K562 (cell line): ENCODE data around the gene VWA8. TPM values are rescaled to one million over a fixed set of nuclear protein-coding genes. Genes with fewer than 3 reads are reported as not detected.

Source experiments
- ATAC-seq: fragments of 200-7000 bp; cut with Tn5 transposase; 3 replicates; pipeline ENCODE4 v1.9.1; 2020; ENCODE audit warnings: moderate library complexity
- BruUV-seq: library from RNA; stranded (reverse); fragments of 400-500 nt; replicated peaks from 2 replicates; lab custom pipeline; 2021; lab: Mats Ljungman, UMichigan
- CTCF ChIA-PET: fragments of 300-600 bp; formaldehyde crosslinking; extraction: SDS; loops from one replicate; lab custom pipeline; 2021; ENCODE audit warnings: low intra/inter-chr PET ratio; lab: Yijun Ruan, JAX
- POLR2A ChIA-PET: fragments of 300-600, 350-650 bp; sonication (Branson Sonifier 250); formaldehyde crosslinking; extraction: SDS; loops from one replicate; lab custom pipeline; 2021; ENCODE audit warnings: antibody characterized with exemption, inconsistent platforms; lab: Yijun Ruan, JAX
- DNase-seq, 4 experiments: peaks; one replicate each; pipeline versions ENCODE4 v3.0.0 to v3.0.0-alpha.2; 2011 to 2018; ENCODE audit warnings: low spot score in 3 of 4, mixed read lengths in 3 of 4; ENCODE audit errors: extremely low read depth in 1 of 4
- FAIRE-seq: peaks from 2 replicates; lab custom pipeline; 2011; peaks lifted over from hg19 to GRCh38; lab: Jason Lieb, UNC
- H2AFZ ChIP-seq: 2 replicates; pipeline ENCODE4 v1.6.0; 2011; ENCODE audit warnings: low read depth, low read length, control low read depth, inconsistent platforms
- H3K27ac ChIP-seq: fragments of 200-600 bp; 3 replicates; pipeline ENCODE4 v1.8.0; 2011; ENCODE audit warnings: low read depth, mild to moderate bottlenecking, control low read depth, inconsistent platforms, low read length, moderate library complexity, mixed read lengths; ENCODE audit errors: extremely low read depth
- H3K27me3 ChIP-seq, 2 experiments: fragments of 300-600 bp in 1 of 2; 2 replicates in 1 of 2; 3 replicates in 1 of 2; pipeline versions ENCODE4 v1.6.0 to v1.8.0; 2011; ENCODE audit warnings: inconsistent platforms in 2 of 2, low read length in 2 of 2, mild to moderate bottlenecking in 1 of 2, mixed read lengths in 1 of 2, moderate library complexity in 1 of 2; ENCODE audit not compliant: control insufficient read depth in 2 of 2, insufficient read depth in 2 of 2
- H3K36me3 ChIP-seq: fragments of 300-600 bp; 3 replicates; pipeline ENCODE4 v1.8.0; 2011; ENCODE audit warnings: mild to moderate bottlenecking, low read length, inconsistent platforms; ENCODE audit not compliant: control insufficient read depth, insufficient read depth
- H3K4me1 ChIP-seq, 2 experiments: fragments of 200-600 bp in 1 of 2; replicated peaks in 1 of 2; 2 replicates in 1 of 2; 3 replicates in 1 of 2; pipeline versions ENCODE4 v1.5.1 to v1.8.0; 2011; ENCODE audit warnings: inconsistent platforms in 2 of 2, low read length in 2 of 2, mild to moderate bottlenecking in 1 of 2, mixed read lengths in 1 of 2, moderate library complexity in 1 of 2; ENCODE audit not compliant: control insufficient read depth in 2 of 2, insufficient read depth in 2 of 2
- H3K4me2 ChIP-seq: 2 replicates; pipeline ENCODE4 v1.6.1; 2011; ENCODE audit warnings: low read length, control low read depth, inconsistent platforms, mixed read lengths; ENCODE audit not compliant: insufficient read depth
- H3K4me3 ChIP-seq: fragments of 200-600 bp; sonication (generic), shearing (Covaris generic); 2 replicates; pipeline ENCODE4 v1.5.1; 2016; ENCODE audit warnings: control low read depth, inconsistent platforms
- H3K79me2 ChIP-seq: fragments of 200-600 bp; 3 replicates; pipeline ENCODE4 v1.8.0; 2011; ENCODE audit warnings: low read length, inconsistent platforms; ENCODE audit not compliant: control insufficient read depth, insufficient read depth
- H3K9ac ChIP-seq, 2 experiments: 2 replicates each; pipeline versions ENCODE4 v1.6.0 to v1.6.1; 2011; ENCODE audit warnings: low read depth in 2 of 2, low read length in 2 of 2, control low read depth in 1 of 2, inconsistent platforms in 1 of 2, mild to moderate bottlenecking in 1 of 2, mixed read lengths in 1 of 2; ENCODE audit not compliant: insufficient read depth in 1 of 2
- H3K9me1 ChIP-seq: one replicate; pipeline ENCODE4 v1.6.0; 2011; ENCODE audit warnings: inconsistent platforms, mild to moderate bottlenecking, low read length, moderate library complexity; ENCODE audit not compliant: control insufficient read depth, insufficient read depth
- H3K9me3 ChIP-seq: replicated peaks from 2 replicates; pipeline ENCODE4 v1.5.1; 2011; ENCODE audit warnings: low read depth, low read length, inconsistent platforms; ENCODE audit not compliant: control insufficient read depth, insufficient read depth
- H4K20me1 ChIP-seq: replicated peaks from 2 replicates; pipeline ENCODE4 v1.6.1; 2011; ENCODE audit warnings: low read length, inconsistent platforms, mixed read lengths; ENCODE audit not compliant: control insufficient read depth, insufficient read depth
- CC2D1A ChIP-seq: fragments of 450-650 bp; IDR thresholded peaks from 2 replicates; pipeline ENCODE4 v1.6.1; 2017; ENCODE audit warnings: mild to moderate bottlenecking
- CEBPB ChIP-seq: fragments of 450-650 bp; IDR thresholded peaks from 2 replicates; pipeline ENCODE4 v1.6.1; 2016; ENCODE audit warnings: missing genetic modification characterization, missing compliant biosample characterization
- GABPB2 ChIP-seq: fragments of 250-450 bp; sonication (Bioruptor Pico); conservative IDR thresholded peaks from 2 replicates; pipeline ENCODE4 v1.5.1; 2021; ENCODE audit warnings: mild to moderate bottlenecking
- MEF2A ChIP-seq: IDR thresholded peaks from 2 replicates; pipeline ENCODE4 v1.6.1; 2011; ENCODE audit warnings: low read depth, mild to moderate bottlenecking, low read length, moderate library complexity; ENCODE audit not compliant: control insufficient read depth
- SAFB2 ChIP-seq: fragments of 200-400 bp; formaldehyde crosslinking; IDR thresholded peaks from 2 replicates; pipeline ENCODE4 v1.6.1; 2018; ENCODE audit warnings: borderline replicate concordance, low read length, low read depth, moderate library complexity; ENCODE audit not compliant: severe bottlenecking
- SMAD2 ChIP-seq: fragments of 150-350 bp; IDR thresholded peaks from 2 replicates; pipeline ENCODE4 v1.6.1; 2014; ENCODE audit warnings: low read depth, mild to moderate bottlenecking, low read length
- SMARCA5 ChIP-seq: fragments of 450-650 bp; IDR thresholded peaks from 2 replicates; pipeline ENCODE4 v1.6.1; 2016
- SRSF1 ChIP-seq: fragments of 200-400 bp; formaldehyde crosslinking; IDR thresholded peaks from 2 replicates; pipeline ENCODE4 v1.6.1; 2017; ENCODE audit warnings: mild to moderate bottlenecking, low read depth, low read length, moderate library complexity
- TCF3 ChIP-seq: sonication (generic); formaldehyde crosslinking; IDR thresholded peaks from 2 replicates; pipeline ENCODE4 v1.4.0; 2020; ENCODE audit warnings: mild to moderate bottlenecking, missing genetic modification reagents
- ZNF212 ChIP-seq: fragments of 450-650 bp; formaldehyde crosslinking; IDR thresholded peaks from 2 replicates; pipeline ENCODE4 v1.4.0; 2020; ENCODE audit warnings: mild to moderate bottlenecking
- WGBS: fragments of 100-300 bp; shearing (Covaris generic); methylation state at CpG from one replicate; pipeline ENCODE4 v1.1.6; 2016; ENCODE audit warnings: low coverage, mixed read lengths; ENCODE audit not compliant: insufficient coverage; ENCODE audit errors: missing lambda C conversion rate; 5-methylcytosine and 5-hydroxymethylcytosine counted together
- in situ Hi-C: fragments of 300-500 bp; cut with MboI; formaldehyde crosslinking; loops from 4 replicates; pipeline ENCODE4 v1.15.0; 2018; ENCODE audit warnings: inconsistent platforms, mixed read lengths
- intact Hi-C: fragments of 100-400 bp; cut with micrococcal nuclease; formaldehyde crosslinking; loops from 2 replicates; pipeline ENCODE4 v1.14.2; 2022
- polyA plus RNA-seq, 8 experiments: library from polyadenylated mRNA; depleted of rRNA in 4 of 8; stranded (reverse) in 5 of 8; unstranded in 3 of 8; fragments of >200 nt; fragmentation: Nextera tagmentation in 2 of 8; fragmentation: Illumina TruSeq in 1 of 8; extraction: Ambion mirVana in 2 of 8; extraction: Trizol in 1 of 8; gene quantifications; 2 replicates each; pipeline versions ENCODE4 v1.2.1 to v1.2.3, GENCODE V29; 2011 to 2014; ENCODE audit warnings: inconsistent platforms in 1 of 8, missing spikeins in 1 of 8
- total RNA-seq, 7 experiments: library from RNA; depleted of rRNA in 6 of 7; stranded (reverse); fragments of >200 nt in 6 of 7; fragmentation: Illumina TruSeq in 2 of 7; extraction: Trizol in 2 of 7; gene quantifications; 2 replicates each; pipeline versions ENCODE4 v1.2.1 to v1.2.3, GENCODE V29; 2011 to 2021; ENCODE audit warnings: low replicate concordance in 1 of 7
- TF ChIP-seq, protein P1 (sequence below): fragments of 450-650 bp; IDR thresholded peaks from 2 replicates; pipeline ENCODE4 v1.6.1; 2017; ENCODE audit warnings: mild to moderate bottlenecking, moderate library complexity
- TF ChIP-seq, protein P2 (sequence below): IDR thresholded peaks from 3 replicates; pipeline ENCODE4 v1.6.1; 2011; ENCODE audit warnings: borderline replicate concordance, mild to moderate bottlenecking, moderate library complexity; ENCODE audit not compliant: insufficient read length; ENCODE audit errors: extremely low read depth
- TF ChIP-seq, protein P3 (sequence below): fragments of 450-650 bp; IDR thresholded peaks from 2 replicates; pipeline ENCODE4 v1.7.0; 2016; ENCODE audit warnings: borderline replicate concordance

Gene VWA8
- total and polyA plus RNA-seq, 9 of the 15 experiments (the other 6 are each of a cell fraction or from before 2014, with no cell fraction given): 2.1 to 18.5 (median 13.3) TPM

DNA sequence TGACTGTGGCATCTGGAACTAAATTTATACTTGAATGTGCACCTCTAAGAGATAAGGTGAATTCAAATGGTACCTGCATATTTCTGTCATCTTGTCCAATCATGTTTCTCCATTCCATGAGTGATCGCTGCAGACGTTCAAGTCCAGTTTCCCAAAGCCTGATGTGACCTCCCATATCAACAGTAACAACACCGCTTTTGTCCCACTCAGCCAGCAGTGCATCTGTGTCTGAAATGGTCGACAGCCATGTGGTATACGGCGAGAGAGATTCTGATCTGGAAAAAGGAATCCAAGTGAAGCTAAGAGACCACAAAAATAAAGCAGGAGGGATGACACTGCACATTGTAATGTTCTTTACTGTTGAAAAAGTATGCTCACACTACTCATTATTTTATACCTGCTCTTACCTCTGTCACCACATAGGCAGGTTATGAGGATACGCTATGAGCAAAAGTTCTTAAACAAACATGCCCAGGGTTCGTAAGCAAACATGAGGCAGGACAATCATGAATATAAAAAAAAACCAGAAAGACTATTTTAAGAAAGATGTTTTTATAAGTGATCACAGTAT lies 290.0 kb downstream of the VWA8 start (continued):
- TF ChIP-seq, protein P1, sequence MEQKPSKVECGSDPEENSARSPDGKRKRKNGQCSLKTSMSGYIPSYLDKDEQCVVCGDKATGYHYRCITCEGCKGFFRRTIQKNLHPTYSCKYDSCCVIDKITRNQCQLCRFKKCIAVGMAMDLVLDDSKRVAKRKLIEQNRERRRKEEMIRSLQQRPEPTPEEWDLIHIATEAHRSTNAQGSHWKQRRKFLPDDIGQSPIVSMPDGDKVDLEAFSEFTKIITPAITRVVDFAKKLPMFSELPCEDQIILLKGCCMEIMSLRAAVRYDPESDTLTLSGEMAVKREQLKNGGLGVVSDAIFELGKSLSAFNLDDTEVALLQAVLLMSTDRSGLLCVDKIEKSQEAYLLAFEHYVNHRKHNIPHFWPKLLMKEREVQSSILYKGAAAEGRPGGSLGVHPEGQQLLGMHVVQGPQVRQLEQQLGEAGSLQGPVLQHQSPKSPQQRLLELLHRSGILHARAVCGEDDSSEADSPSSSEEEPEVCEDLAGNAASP: no peak
- no peak for TF ChIP-seq SAFB2

DNA sequence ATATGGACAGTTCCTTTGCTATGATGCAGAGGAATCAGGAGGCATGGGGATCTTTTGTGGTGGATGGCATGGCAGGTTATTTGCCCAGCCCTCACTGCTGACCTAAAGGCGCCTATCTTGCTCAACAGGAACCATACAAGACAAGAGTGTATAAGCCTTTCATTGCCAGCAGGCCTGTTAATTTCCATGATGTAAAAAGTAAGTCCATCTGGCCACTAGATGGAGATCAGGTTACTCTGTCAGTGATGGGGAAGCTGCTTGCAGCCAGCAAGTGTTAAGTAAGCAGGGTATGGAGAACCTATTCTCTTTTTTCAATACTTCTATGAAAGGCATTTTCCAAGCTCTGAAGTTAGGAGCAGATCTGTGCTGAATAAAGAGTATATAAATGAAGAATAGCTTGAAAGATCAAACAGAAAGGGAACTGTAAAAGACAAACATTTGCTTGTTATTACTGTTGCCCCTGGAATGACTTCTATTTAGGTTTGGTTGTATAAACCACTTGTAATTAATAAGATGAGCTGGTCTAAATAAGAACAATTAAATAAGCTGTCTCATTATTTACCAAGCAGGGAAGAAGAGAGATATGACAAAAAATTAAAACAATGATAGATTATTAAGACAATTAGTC lies 292.7 kb downstream of the VWA8 start:
- DNase-seq (peak; percentile 28 to 75 (median 38)), ATAC-seq (peak; percentile 95), FAIRE-seq (peak; percentile 91)
- H3K36me3 ChIP-seq: no peaks in the 10 kb centered on the region; the same call in 2 of the 3 replicates
- in situ Hi-C loops: loop anchor here (10.0 kb wide), 1 partner anchor 447 kb away; no protein-coding TSS in a partner anchor
- H3K4me2 ChIP-seq: no peak overlapping the region
- no peaks in the 10 kb centered on the region for H4K20me1 ChIP-seq
- no peaks in the 10 kb centered on the region; a peak in 1 of 5 replicates for H3K4me1 ChIP-seq
- no peak overlapping the region for H3K9ac ChIP-seq
- ChIA-PET CTCF (interaction anchor here (0.6 to 1.4 kb wide), 4 partner anchors 315 to 443 kb away, joined by 3 to 5 read pairs (median 3); no protein-coding TSS in a partner anchor), POLR2A (interaction anchor here (0.5 to 1.2 kb wide), 2 partner anchors 10 to 297 kb away, joined by 3 to 5 read pairs; no protein-coding TSS in a partner anchor)
- no peaks in the 10 kb centered on the region for H3K79me2 ChIP-seq
- WGBS: 17% methylated on average over 1 of the region's 1 CpG
- no peaks in the 10 kb centered on the region for H3K9me1 ChIP-seq
- no peak overlapping the region for H3K27ac ChIP-seq
- H3K9me3 ChIP-seq: no peaks in the 10 kb centered on the region
- no peak overlapping the region for H2AFZ ChIP-seq
- no peaks in the 10 kb centered on the region for H3K27me3 ChIP-seq
- no TSS peak for BruUV-seq
- H3K4me3 ChIP-seq: no peak overlapping the region
- intact Hi-C loops: loop anchor here (1.0 to 10.0 kb wide), 4 partner anchors 84 to 549 kb away; no protein-coding TSS in a partner anchor
- TF ChIP-seq TCF3 (CRISPR knock-in tag): no peak
- TF ChIP-seq MEF2A: no peak
- 0 out of 2 replicates have a peak, but pooled peaks have one; percentile 14 for TF ChIP-seq CEBPB
- TF ChIP-seq, protein P2, sequence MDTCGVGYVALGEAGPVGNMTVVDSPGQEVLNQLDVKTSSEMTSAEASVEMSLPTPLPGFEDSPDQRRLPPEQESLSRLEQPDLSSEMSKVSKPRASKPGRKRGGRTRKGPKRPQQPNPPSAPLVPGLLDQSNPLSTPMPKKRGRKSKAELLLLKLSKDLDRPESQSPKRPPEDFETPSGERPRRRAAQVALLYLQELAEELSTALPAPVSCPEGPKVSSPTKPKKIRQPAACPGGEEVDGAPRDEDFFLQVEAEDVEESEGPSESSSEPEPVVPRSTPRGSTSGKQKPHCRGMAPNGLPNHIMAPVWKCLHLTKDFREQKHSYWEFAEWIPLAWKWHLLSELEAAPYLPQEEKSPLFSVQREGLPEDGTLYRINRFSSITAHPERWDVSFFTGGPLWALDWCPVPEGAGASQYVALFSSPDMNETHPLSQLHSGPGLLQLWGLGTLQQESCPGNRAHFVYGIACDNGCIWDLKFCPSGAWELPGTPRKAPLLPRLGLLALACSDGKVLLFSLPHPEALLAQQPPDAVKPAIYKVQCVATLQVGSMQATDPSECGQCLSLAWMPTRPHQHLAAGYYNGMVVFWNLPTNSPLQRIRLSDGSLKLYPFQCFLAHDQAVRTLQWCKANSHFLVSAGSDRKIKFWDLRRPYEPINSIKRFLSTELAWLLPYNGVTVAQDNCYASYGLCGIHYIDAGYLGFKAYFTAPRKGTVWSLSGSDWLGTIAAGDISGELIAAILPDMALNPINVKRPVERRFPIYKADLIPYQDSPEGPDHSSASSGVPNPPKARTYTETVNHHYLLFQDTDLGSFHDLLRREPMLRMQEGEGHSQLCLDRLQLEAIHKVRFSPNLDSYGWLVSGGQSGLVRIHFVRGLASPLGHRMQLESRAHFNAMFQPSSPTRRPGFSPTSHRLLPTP: no peak
- TF ChIP-seq, protein P3, sequence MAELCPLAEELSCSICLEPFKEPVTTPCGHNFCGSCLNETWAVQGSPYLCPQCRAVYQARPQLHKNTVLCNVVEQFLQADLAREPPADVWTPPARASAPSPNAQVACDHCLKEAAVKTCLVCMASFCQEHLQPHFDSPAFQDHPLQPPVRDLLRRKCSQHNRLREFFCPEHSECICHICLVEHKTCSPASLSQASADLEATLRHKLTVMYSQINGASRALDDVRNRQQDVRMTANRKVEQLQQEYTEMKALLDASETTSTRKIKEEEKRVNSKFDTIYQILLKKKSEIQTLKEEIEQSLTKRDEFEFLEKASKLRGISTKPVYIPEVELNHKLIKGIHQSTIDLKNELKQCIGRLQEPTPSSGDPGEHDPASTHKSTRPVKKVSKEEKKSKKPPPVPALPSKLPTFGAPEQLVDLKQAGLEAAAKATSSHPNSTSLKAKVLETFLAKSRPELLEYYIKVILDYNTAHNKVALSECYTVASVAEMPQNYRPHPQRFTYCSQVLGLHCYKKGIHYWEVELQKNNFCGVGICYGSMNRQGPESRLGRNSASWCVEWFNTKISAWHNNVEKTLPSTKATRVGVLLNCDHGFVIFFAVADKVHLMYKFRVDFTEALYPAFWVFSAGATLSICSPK: no peak
- no peak for TF ChIP-seq SMAD2
- no peak for TF ChIP-seq SMARCA5
- TF ChIP-seq CC2D1A: 0 out of 2 replicates have a peak, but pooled peaks have one; percentile 24
- TF ChIP-seq GABPB2 (CRISPR knock-in tag): no peak
- no peak for TF ChIP-seq SRSF1
- TF ChIP-seq ZNF212: no peak
